Gastroesophageal sphincter (tissue), 4 donors: Measurements from ENCODE around the gene TMEM63A. TPM values are rescaled to one million over a fixed set of nuclear protein-coding genes. Genes with fewer than 3 reads are reported as not detected.
A peak's percentile ranks its signal among the peaks of the same experiment; 100 is the strongest.

ENCODE experiments used
- ATAC-seq: fragments of 150-250 bp; one replicate; pipeline ENCODE4 v1.9.1; 2016; ENCODE audit warnings: mild to moderate bottlenecking, moderate library complexity
- H3K27ac ChIP-seq, 4 donors: fragments of 200-600 bp; sonication (generic) in 3 of 4; 1 replicate in 3 of 4; 2 replicates in 1 of 4; pipeline ENCODE4 v1.5.1; 2016 to 2019
- H3K27me3 ChIP-seq: fragments of 200-600 bp; sonication (generic); one replicate; pipeline ENCODE4 v1.5.1; 2019
- H3K36me3 ChIP-seq, 2 donors: fragments of 200-600 bp; sonication (generic); one replicate each; pipeline ENCODE4 v1.5.1; 2019; ENCODE audit warnings: control low read depth in 1 of 2
- H3K4me1 ChIP-seq, 3 donors: fragments of 200-600 bp; sonication (generic); 1 replicate in 2 of 3; 2 replicates in 1 of 3; pipeline ENCODE4 v1.5.1; 2016 to 2019; ENCODE audit warnings: control low read depth in 2 of 3
- H3K4me3 ChIP-seq, 2 donors: fragments of 200-600 bp; sonication (generic); one replicate each; pipeline ENCODE4 v1.5.1; 2019; ENCODE audit warnings: mild to moderate bottlenecking in 1 of 2, moderate library complexity in 1 of 2
- H3K9me3 ChIP-seq, 3 donors: fragments of 200-600 bp; sonication (generic); one replicate each; pipeline ENCODE4 v1.5.1; 2017 to 2019; ENCODE audit warnings: control low read depth in 2 of 3
- CTCF ChIP-seq, 4 experiments: fragments of 200-600 bp in 2 of 4; fragments of 450-650 bp in 2 of 4; sonication (generic) in 1 of 4; IDR thresholded peaks; one replicate each; pipeline ENCODE4 v1.5.1; 2017 to 2019; ENCODE audit warnings: antibody characterized with exemption in 4 of 4, mild to moderate bottlenecking in 2 of 4, moderate library complexity in 2 of 4
- EP300 ChIP-seq: sonication (generic); formaldehyde crosslinking; IDR thresholded peaks from one replicate; pipeline ENCODE4 v1.6.1; 2017; ENCODE audit warnings: antibody characterized with exemption, mild to moderate bottlenecking
- POLR2A ChIP-seq, 2 donors: fragments of 450-650 bp; IDR thresholded peaks; one replicate each; pipeline ENCODE4 v1.6.1; 2017; ENCODE audit warnings: antibody characterized with exemption in 2 of 2, mild to moderate bottlenecking in 2 of 2, moderate library complexity in 1 of 2
- POLR2AphosphoS5 ChIP-seq: sonication (generic); formaldehyde crosslinking; IDR thresholded peaks from one replicate; pipeline ENCODE4 v1.6.1; 2017; ENCODE audit warnings: antibody characterized with exemption
- WGBS, 2 donors: methylation state at CpG; one replicate each; pipeline ENCODE4 v1.1.5; 2018; ENCODE audit warnings: low coverage in 1 of 2; 5-methylcytosine and 5-hydroxymethylcytosine counted together
- total RNA-seq, 4 donors: library from RNA; depleted of rRNA; stranded (reverse); fragments of >200 nt; gene quantifications; one replicate each; pipeline ENCODE4 v1.1.0, GENCODE V29; 2016

The TMEM63A gene
- total RNA-seq, 4 donors from 2014 or later: 10.9 to 55.9 (median 23.8) TPM

DNA sequence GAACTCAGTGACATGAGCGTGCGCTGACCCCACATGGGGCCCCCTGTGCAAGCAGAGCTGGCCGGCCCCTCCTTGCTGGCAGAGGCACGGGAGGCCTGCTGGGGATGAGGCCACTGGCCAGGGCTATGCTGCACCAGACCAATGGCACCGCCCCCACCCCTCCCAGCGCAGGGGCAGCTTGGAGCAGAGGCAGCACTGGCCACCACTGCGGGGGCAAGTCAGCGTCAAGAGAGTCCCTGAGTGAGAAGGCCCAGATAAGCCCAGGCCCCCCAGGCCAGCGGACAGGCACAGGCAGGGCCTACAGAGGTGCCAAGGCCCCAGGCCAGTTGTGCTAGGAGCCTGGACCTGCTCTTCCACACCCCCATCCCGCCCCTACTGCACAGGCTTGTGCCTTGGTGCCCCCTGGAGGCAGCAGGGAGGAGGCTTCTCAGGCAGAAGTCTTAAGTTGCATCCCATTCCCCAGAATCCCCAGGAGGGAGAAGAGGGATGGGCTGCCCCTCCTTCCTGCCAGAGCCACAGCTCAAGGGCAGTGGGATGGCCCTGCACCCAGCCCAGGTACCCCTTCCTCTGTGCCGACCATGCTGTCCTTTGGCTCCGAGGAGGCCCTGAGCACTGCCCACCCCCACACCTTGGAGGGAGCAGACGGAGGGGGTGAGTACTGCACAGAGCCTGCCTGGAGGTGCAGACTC is 36.5 kb downstream of the TMEM63A start:
- WGBS, 2 donors: no CpG with 5 or more reads among the region's 13 CpGs
- TF ChIP-seq CTCF (IDR thresholded peaks at IDR 0.05) (peak in 3 of 4 experiments; percentile 81 to 94 (median 88)), POLR2A (IDR thresholded peaks at IDR 0.05) (peak in 1 of 2 donors; percentile 11), POLR2AphosphoS5 (peak; percentile 55), EP300 (no peak)
- peak; percentile 86 for ATAC-seq
- Histone ChIP-seq H3K27me3 (no peaks in the 10 kb centered on the region), H3K36me3 (peaks cover 0 to 91% of the 10 kb centered on the region in 2 donors), H3K4me3 (no peak overlapping the region), H3K9me3 (no peaks in the 10 kb centered on the region), H3K27ac (peak overlapping the region in 3 of 4 donors; percentile 59 to 66 (median 65)), H3K4me1 (peaks cover 0 to 35% (median 5%) of the 10 kb centered on the region in 3 donors)

DNA sequence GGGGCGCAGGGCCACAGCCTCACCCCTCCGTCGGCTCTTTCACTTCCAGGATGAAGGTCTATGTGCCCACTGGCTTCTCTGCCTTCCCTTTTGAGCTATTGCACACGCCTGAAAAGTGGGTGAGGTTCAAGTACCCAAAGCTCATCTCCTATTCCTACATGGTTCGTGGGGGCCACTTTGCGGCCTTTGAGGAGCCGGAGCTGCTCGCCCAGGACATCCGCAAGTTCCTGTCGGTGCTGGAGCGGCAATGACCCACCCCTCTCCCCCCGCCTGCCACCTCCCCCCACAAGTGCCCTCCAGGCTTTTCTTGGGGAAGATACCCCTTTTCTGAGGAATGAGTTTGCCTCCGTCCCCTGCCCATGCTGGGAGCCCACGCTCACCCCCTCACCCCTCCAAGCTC is 37.1 kb downstream of the TMEM63A start:
- no peak for ATAC-seq
- 80% methylated on average over 1 of the region's 14 CpGs; no CpG with 5 or more reads in 1 of the 2 donors for WGBS, 2 donors
- Histone ChIP-seq H3K27ac (peak overlapping the region in 3 of 4 donors; percentile 59 to 66 (median 65)), H3K9me3 (no peaks in the 10 kb centered on the region), H3K4me3 (no peak overlapping the region), H3K36me3 (peaks cover 0 to 97% of the 10 kb centered on the region in 2 donors), H3K27me3 (no peaks in the 10 kb centered on the region), H3K4me1 (peaks cover 0 to 31% (median 5%) of the 10 kb centered on the region in 3 donors)
- no peak for TF ChIP-seq CTCF (IDR thresholded peaks at IDR 0.05)
- no peak for TF ChIP-seq EP300
- no peak for TF ChIP-seq POLR2AphosphoS5
- TF ChIP-seq POLR2A (IDR thresholded peaks at IDR 0.05): no peak

DNA sequence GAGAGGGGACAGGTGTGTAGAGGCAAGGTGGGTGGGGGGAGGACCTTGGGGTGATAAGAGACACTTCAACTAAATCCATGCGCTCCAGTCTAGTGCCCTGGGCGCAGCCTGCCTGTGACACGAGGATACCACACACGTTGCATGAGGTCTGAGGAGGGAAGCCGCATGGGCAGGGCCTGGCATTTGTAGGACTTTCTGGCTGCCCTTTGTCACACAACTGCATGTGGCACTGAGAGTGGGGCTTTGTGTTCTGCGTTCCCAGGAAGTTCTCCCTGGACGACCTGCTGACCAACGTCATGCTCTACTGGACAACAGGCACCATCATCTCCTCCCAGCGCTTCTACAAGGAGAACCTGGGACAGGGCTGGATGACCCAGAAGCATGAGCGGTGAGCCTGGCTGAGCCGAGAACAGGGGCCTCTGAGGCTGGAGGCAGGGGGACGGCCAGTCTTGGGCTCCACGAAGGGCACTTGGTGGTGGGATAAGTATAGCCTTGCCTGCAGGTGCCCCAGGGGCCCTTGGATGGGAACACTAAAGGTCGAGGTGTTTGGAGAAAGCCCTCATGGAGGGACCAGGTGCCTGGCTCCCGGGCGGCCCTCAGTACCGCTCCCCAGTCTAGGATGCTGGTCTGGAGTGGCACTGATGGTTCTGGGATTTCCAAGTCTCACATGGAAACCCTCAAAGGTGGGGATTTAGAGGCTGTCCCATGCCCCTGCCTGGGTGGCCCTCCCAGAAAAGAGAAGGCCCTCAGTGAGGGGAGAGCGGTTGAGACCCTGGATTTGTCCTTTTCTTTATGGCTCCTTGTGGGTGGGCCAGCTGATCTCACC is 37.7 kb downstream of the TMEM63A start:
- Histone ChIP-seq H3K4me1 (peaks cover 0 to 25% (median 5%) of the 10 kb centered on the region in 3 donors), H3K27me3 (no peaks in the 10 kb centered on the region), H3K9me3 (no peaks in the 10 kb centered on the region), H3K27ac (peak overlapping the region in 3 of 4 donors; percentile 4 to 65 (median 59)), H3K36me3 (peaks cover 0 to 98% of the 10 kb centered on the region in 2 donors), H3K4me3 (no peak overlapping the region)
- WGBS, 2 donors: 60% methylated on average over 1 of the region's 18 CpGs; no CpG with 5 or more reads in 1 of the 2 donors
- TF ChIP-seq POLR2AphosphoS5: no peak
- no peak for TF ChIP-seq POLR2A (IDR thresholded peaks at IDR 0.05)
- no peak for TF ChIP-seq CTCF (IDR thresholded peaks at IDR 0.05)
- no peak for TF ChIP-seq EP300
- ATAC-seq: no peak

DNA sequence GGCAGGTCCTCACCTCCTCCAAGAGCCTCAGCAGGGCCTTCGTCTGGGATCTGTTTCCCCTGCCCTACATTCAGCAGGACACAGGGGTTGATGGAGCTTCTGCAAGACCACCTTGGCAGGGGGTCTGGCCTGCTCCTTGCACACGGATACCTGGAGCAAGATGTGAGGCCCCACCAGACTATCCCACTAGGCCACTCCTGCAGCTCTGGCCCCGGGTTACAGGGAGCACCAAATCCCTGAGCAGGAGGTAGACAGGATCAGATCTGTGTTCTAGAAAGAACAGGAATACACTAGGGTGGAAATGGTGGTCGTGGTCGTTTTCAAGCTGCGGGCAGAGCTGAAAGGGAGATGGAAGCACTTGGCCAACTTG is 38.8 kb downstream of the TMEM63A start:
- 67 to 86% methylated on average over 3 to 4 of the region's 6 CpGs for WGBS, 2 donors
- peaks cover 0 to 98% of the 10 kb centered on the region in 2 donors for H3K36me3 ChIP-seq
- TF ChIP-seq POLR2AphosphoS5 (no peak), CTCF (IDR thresholded peaks at IDR 0.05) (no peak), POLR2A (IDR thresholded peaks at IDR 0.05) (no peak), EP300 (no peak)

More for the DNA sequence above, 38.8 kb downstream of the TMEM63A start:
- no peaks in the 10 kb centered on the region for H3K27me3 ChIP-seq
- no peaks in the 10 kb centered on the region for H3K9me3 ChIP-seq
- H3K27ac ChIP-seq: no peak overlapping the region
- no peak overlapping the region for H3K4me3 ChIP-seq
- no peak for ATAC-seq
- peaks cover 0 to 18% (median 5%) of the 10 kb centered on the region in 3 donors for H3K4me1 ChIP-seq
